IMR-90 (cell line): ENCODE data around the gene REPIN1.

ENCODE experiments used
- POLR2A ChIP-seq: IDR thresholded peaks from 2 replicates; pipeline ENCODE4 v1.6.1; 2012; ENCODE audit warnings: mild to moderate bottlenecking, low read depth, low read length
- TF ChIP-seq, protein P1 (sequence below): conservative IDR thresholded peaks from 2 replicates; pipeline ENCODE4 v1.5.1; 2012; ENCODE audit warnings: mild to moderate bottlenecking, low read depth, low read length, improper control_type of control experiment

- TF ChIP-seq, protein P1, sequence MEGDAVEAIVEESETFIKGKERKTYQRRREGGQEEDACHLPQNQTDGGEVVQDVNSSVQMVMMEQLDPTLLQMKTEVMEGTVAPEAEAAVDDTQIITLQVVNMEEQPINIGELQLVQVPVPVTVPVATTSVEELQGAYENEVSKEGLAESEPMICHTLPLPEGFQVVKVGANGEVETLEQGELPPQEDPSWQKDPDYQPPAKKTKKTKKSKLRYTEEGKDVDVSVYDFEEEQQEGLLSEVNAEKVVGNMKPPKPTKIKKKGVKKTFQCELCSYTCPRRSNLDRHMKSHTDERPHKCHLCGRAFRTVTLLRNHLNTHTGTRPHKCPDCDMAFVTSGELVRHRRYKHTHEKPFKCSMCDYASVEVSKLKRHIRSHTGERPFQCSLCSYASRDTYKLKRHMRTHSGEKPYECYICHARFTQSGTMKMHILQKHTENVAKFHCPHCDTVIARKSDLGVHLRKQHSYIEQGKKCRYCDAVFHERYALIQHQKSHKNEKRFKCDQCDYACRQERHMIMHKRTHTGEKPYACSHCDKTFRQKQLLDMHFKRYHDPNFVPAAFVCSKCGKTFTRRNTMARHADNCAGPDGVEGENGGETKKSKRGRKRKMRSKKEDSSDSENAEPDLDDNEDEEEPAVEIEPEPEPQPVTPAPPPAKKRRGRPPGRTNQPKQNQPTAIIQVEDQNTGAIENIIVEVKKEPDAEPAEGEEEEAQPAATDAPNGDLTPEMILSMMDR: no peak
- TF ChIP-seq POLR2A: no peak
These were observed 7.9 kb downstream of the REPIN1 start for GRCh38 chr7:150376560-150376959.
